Vagina (tissue), 2 donors: ENCODE measurements around the gene ARMH3. TPM values are rescaled to one million over a fixed set of nuclear protein-coding genes. Genes with fewer than 3 reads are reported as not detected.

Source experiments
- DNase-seq, 2 donors: peaks; one replicate each; pipeline ENCODE4 v3.0.0-alpha.2; 2017; ENCODE audit errors: extremely low spot score in 2 of 2
- H3K27ac ChIP-seq: fragments of 200-600 bp; sonication (generic); one replicate; pipeline ENCODE4 v1.5.1; 2019
- H3K27me3 ChIP-seq: fragments of 200-600 bp; sonication (generic); one replicate; pipeline ENCODE4 v1.5.1; 2019
- H3K36me3 ChIP-seq, 2 donors: fragments of 200-600 bp; sonication (generic); one replicate each; pipeline ENCODE4 v1.5.1; 2017 to 2019
- H3K4me1 ChIP-seq: fragments of 200-600 bp; sonication (generic); one replicate; pipeline ENCODE4 v1.5.1; 2019
- H3K4me3 ChIP-seq, 2 donors: fragments of 200-600 bp; sonication (generic); 1 replicate in 1 of 2; 2 replicates in 1 of 2; pipeline ENCODE4 v1.5.1; 2016 to 2019
- H3K9me3 ChIP-seq: fragments of 200-600 bp; sonication (generic); one replicate; pipeline ENCODE4 v1.5.1; 2019
- POLR2A ChIP-seq, 2 donors: fragments of 450-650 bp; IDR thresholded peaks; one replicate each; pipeline ENCODE4 v1.6.1; 2017; ENCODE audit warnings: antibody characterized with exemption in 2 of 2, mild to moderate bottlenecking in 2 of 2, moderate library complexity in 2 of 2
- POLR2AphosphoS5 ChIP-seq, 2 donors: sonication (generic); formaldehyde crosslinking; IDR thresholded peaks; one replicate each; pipeline ENCODE4 v1.9.0; 2017; ENCODE audit warnings: antibody characterized with exemption in 2 of 2, mild to moderate bottlenecking in 2 of 2, low read depth in 1 of 2; ENCODE audit not compliant: insufficient read depth in 1 of 2
- intact Hi-C: fragments of 100-400 bp; cut with DNase I; formaldehyde crosslinking; loops from one replicate; pipeline ENCODE4 v1.15.1; 2023
- total RNA-seq: library from RNA; depleted of rRNA; stranded (reverse); fragments of >200 nt; gene quantifications from one replicate; pipeline ENCODE4 v1.2.3, GENCODE V29; 2016
- TF ChIP-seq, protein P1 (sequence below), 3 experiments: fragments of 450-650 bp in 2 of 3; fragments of 200-600 bp in 1 of 3; sonication (generic) in 1 of 3; IDR thresholded peaks; one replicate each; pipeline ENCODE4 v1.5.1; 2017 to 2019; ENCODE audit warnings: antibody characterized with exemption in 3 of 3, mild to moderate bottlenecking in 2 of 3, moderate library complexity in 2 of 3

The ARMH3 gene
- total RNA-seq, 1 donor from 2014 or later: 26.5 TPM

DNA sequence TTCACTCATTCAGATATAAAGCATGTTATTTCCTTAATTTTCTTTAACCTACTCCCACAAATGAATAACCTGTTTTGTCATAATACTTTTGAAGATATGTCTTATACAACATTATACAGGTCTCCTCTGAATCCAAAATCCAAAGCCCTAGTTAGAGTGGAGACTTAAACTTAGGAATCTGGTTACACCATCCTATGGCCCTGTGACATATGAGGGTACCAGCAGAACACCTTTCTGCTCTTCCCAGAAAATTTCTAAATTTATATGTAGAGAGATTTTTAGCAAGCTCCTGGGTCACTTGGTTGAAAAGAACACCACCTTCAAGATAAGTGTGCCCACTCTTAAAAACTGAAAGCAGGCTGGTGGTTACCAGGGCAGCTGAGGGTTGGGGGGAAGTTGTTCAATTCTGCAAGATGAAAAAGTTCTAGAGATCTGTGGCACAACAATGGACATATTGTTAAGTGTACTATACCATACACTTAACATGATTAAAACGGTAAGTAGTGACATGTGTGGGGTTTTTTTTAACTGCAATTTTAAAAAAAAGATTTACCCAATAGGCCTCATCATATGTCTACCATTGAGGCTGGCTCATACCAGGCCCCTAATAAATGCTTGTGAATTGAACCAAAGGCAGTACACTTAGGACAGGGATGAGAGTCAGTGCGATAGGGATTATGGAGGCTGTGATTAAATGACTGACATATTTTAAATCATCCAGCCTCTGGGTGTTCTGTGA lies 174.8 kb downstream of the ARMH3 start:
- no peaks in the 10 kb centered on the region for H3K4me1 ChIP-seq
- no peak for DNase-seq
- H3K36me3 ChIP-seq: no peaks in the 10 kb centered on the region
- H3K4me3 ChIP-seq: no peak overlapping the region
- no peaks in the 10 kb centered on the region for H3K27me3 ChIP-seq
- no peaks in the 10 kb centered on the region for H3K9me3 ChIP-seq
- intact Hi-C loops: no loop called here
- TF ChIP-seq POLR2AphosphoS5 (IDR thresholded peaks at IDR 0.05; ENCODE audit: insufficient read depth in 1 of 2, low read depth in 1 of 2) (no peak), POLR2A (IDR thresholded peaks at IDR 0.05) (no peak)
- TF ChIP-seq, protein P1, sequence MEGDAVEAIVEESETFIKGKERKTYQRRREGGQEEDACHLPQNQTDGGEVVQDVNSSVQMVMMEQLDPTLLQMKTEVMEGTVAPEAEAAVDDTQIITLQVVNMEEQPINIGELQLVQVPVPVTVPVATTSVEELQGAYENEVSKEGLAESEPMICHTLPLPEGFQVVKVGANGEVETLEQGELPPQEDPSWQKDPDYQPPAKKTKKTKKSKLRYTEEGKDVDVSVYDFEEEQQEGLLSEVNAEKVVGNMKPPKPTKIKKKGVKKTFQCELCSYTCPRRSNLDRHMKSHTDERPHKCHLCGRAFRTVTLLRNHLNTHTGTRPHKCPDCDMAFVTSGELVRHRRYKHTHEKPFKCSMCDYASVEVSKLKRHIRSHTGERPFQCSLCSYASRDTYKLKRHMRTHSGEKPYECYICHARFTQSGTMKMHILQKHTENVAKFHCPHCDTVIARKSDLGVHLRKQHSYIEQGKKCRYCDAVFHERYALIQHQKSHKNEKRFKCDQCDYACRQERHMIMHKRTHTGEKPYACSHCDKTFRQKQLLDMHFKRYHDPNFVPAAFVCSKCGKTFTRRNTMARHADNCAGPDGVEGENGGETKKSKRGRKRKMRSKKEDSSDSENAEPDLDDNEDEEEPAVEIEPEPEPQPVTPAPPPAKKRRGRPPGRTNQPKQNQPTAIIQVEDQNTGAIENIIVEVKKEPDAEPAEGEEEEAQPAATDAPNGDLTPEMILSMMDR (IDR thresholded peaks at IDR 0.05): no peak
- H3K27ac ChIP-seq: no peak overlapping the region

DNA sequence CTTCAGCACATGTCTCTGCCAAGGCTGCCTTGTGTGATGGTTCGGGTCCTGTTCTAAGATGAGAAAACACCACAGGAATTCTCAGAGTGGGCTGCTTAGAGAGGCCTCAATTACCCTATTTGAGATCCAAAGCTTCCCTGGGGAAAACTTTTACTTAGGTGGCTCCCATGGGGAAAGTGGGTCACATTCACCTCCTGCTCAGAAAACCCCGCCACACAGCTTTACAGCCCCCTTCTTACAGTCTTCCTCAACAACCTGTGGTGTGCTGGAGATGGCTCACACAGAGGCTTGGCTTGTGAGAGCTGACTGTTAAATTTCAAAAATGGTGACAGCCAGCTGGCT lies 175.8 kb downstream of the ARMH3 start:
- H3K27ac ChIP-seq: no peak overlapping the region
- no peaks in the 10 kb centered on the region for H3K4me1 ChIP-seq
- H3K4me3 ChIP-seq: no peak overlapping the region
- no peaks in the 10 kb centered on the region for H3K27me3 ChIP-seq
- H3K36me3 ChIP-seq: no peaks in the 10 kb centered on the region
- no peaks in the 10 kb centered on the region for H3K9me3 ChIP-seq
- DNase-seq: no peak
- TF ChIP-seq POLR2AphosphoS5 (IDR thresholded peaks at IDR 0.05; ENCODE audit: insufficient read depth in 1 of 2, low read depth in 1 of 2) (no peak), POLR2A (IDR thresholded peaks at IDR 0.05) (no peak)
- TF ChIP-seq, protein P1 (IDR thresholded peaks at IDR 0.05): no peak
- intact Hi-C loops: no loop called here

DNA sequence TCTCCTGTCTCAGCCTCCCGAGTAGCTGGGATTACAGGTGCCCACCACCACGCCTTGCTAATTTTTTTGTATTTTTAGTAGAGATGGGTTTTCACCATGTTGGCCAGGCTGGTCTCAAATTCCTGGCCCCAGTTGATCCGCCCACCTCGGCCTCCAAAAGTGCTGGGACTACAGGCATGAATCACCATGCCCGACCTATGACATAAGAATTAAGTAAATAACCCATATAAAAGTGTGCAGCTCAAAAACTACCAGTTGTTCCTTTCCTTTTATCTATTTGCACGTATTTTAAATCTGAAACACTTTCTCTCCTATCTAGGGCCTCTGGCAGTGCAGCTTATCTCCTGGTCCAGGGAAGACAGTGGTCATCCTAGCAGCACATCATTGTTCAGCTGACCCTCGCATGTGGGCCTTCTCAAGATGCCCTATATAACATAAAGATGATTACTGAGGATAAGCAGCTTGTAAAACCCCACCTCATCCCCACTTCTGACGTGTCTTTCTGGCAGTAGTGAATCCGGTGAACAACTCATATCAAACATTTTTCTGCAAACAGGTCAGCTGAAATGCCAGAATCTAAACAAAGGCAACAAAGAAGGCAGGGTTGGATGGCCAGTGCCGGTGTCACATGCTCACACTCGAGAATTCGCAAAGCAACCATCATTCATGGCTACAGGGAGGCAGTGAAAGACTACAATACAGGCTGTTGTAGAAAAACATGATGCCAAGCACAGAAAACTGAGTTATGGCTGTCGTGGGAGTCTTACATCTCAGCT lies 176.3 kb downstream of the ARMH3 start:
- H3K27ac ChIP-seq: no peak overlapping the region
- no peaks in the 10 kb centered on the region for H3K9me3 ChIP-seq
- H3K4me3 ChIP-seq: no peak overlapping the region
- no peak for DNase-seq
- no peaks in the 10 kb centered on the region for H3K27me3 ChIP-seq
- intact Hi-C loops: no loop called here
- TF ChIP-seq, protein P1 (IDR thresholded peaks at IDR 0.05): no peak
- TF ChIP-seq POLR2A (IDR thresholded peaks at IDR 0.05) (no peak), POLR2AphosphoS5 (IDR thresholded peaks at IDR 0.05; ENCODE audit: insufficient read depth in 1 of 2, low read depth in 1 of 2) (no peak)
- H3K4me1 ChIP-seq: no peaks in the 10 kb centered on the region
- no peaks in the 10 kb centered on the region for H3K36me3 ChIP-seq

DNA sequence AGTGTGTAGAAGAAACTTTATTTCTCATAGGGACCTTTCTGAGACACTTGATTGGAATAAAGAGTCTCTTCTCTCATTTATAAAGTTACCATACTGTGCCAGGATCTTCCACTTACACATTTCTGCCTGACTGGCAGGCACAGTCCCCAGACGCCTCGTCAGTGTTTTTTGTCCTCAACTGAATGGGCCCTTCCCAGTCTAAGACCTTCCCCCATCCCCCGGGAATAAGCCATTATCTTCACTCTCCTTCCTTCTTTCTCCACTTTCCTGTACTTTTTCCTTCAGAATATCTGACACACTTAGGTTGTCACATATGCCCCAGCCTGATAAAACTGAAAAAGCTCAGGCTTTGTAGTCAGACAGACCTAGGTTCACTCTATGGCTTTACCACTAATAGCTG lies 177.1 kb downstream of the ARMH3 start:
- H3K36me3 ChIP-seq: no peaks in the 10 kb centered on the region
- no peaks in the 10 kb centered on the region for H3K4me1 ChIP-seq
- no peak overlapping the region for H3K27ac ChIP-seq
- intact Hi-C loops: no loop called here
- no peak overlapping the region for H3K4me3 ChIP-seq
- H3K9me3 ChIP-seq: no peaks in the 10 kb centered on the region
- no peak for DNase-seq
- TF ChIP-seq POLR2AphosphoS5 (IDR thresholded peaks at IDR 0.05; ENCODE audit: insufficient read depth in 1 of 2, low read depth in 1 of 2) (no peak), POLR2A (IDR thresholded peaks at IDR 0.05) (no peak)
- H3K27me3 ChIP-seq: no peaks in the 10 kb centered on the region

DNA sequence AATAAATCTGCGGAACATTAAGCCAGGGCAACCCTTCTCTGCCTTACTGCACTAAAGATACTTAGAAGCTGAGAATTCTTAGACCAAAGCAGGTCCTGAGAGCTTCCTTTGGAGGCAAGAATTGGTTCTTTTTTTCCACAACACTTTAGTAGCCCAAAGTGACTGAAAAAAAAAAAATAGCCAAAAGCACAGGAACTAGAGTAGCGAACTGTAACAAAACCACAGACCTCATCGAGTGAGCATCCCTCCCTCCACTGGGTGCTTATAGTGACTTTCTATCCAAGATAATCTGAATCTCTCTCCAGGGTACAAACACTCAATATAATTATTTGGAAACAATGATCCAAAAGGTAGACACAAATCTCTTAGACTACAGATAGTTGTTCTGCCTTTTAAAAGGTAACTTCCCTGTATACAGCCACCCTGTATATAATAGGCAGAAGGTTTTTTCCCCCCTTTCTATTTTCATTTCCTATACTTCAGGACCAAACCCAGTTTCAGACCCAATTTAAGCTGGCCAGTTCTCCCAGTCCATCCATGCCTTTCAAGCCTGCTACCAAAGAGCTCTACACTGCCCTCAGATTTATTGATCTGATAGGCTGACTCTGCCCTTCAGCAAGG lies 180.8 kb downstream of the ARMH3 start:
- TF ChIP-seq, protein P1 (IDR thresholded peaks at IDR 0.05): no peak
- TF ChIP-seq POLR2A (IDR thresholded peaks at IDR 0.05) (no peak), POLR2AphosphoS5 (IDR thresholded peaks at IDR 0.05; ENCODE audit: insufficient read depth in 1 of 2, low read depth in 1 of 2) (no peak)

More for the DNA sequence above, 180.8 kb downstream of the ARMH3 start:
- intact Hi-C loops: no loop called here
- H3K4me3 ChIP-seq: no peak overlapping the region
- no peaks in the 10 kb centered on the region for H3K27me3 ChIP-seq
- H3K9me3 ChIP-seq: no peaks in the 10 kb centered on the region
- DNase-seq: no peak
- no peaks in the 10 kb centered on the region for H3K36me3 ChIP-seq
- H3K27ac ChIP-seq: no peak overlapping the region
- no peaks in the 10 kb centered on the region for H3K4me1 ChIP-seq
